ENCODE results near the gene C10orf90.

Gene C10orf90

GRCh38 chr10:126500866-126501265, 169.6 kb downstream of the C10orf90 start:
- no peak for DNase-seq

- no peak for DNase-seq
Measured at GRCh38 chr10:126500185-126500584, 170.3 kb downstream of the C10orf90 start.

GRCh38 chr10:126499744-126500143, 170.7 kb downstream of the C10orf90 start:
- DNase-seq = no peak

GRCh38 chr10:126497672-126498071, 172.8 kb downstream of the C10orf90 start:
- DNase-seq = no peak

- DNase-seq = no peak
Measured at GRCh38 chr10:126496771-126497545, 173.5 kb downstream of the C10orf90 start.

- no peak for DNase-seq
Measured at GRCh38 chr10:126491476-126491875, 179.0 kb downstream of the C10orf90 start.

- DNase-seq = no peak
Measured at GRCh38 chr10:126481181-126481580, 189.3 kb downstream of the C10orf90 start.

GRCh38 chr10:126480648-126481047, 189.8 kb downstream of the C10orf90 start:
- no peak for DNase-seq

GRCh38 chr10:126479280-126479895, 191.1 kb downstream of the C10orf90 start:
- DNase-seq = no peak

GRCh38 chr10:126478546-126478945, 191.9 kb downstream of the C10orf90 start:
- no peak for DNase-seq

- no peak for DNase-seq
Measured at GRCh38 chr10:126476246-126476645, 194.2 kb downstream of the C10orf90 start.

- no peak for DNase-seq
Measured at GRCh38 chr10:126475074-126475691, 195.3 kb downstream of the C10orf90 start.

- DNase-seq = no peak
Measured at GRCh38 chr10:126474031-126474430, 196.5 kb downstream of the C10orf90 start.

- DNase-seq = no peak
Measured at GRCh38 chr10:126470991-126471390, 199.5 kb downstream of the C10orf90 start.

GRCh38 chr10:126469692-126470091, 200.8 kb downstream of the C10orf90 start:
- no peak for DNase-seq

GRCh38 chr10:126468876-126469643, 201.4 kb downstream of the C10orf90 start:
- no peak for DNase-seq

GRCh38 chr10:126468467-126468866, 202.0 kb downstream of the C10orf90 start:
- no peak for DNase-seq

- DNase-seq = no peak
Measured at GRCh38 chr10:126465771-126466170, 204.7 kb downstream of the C10orf90 start.

- no peak for DNase-seq
Measured at GRCh38 chr10:126463286-126463685, 207.2 kb downstream of the C10orf90 start.

- no peak for DNase-seq
Measured at GRCh38 chr10:126461289-126461940, 209.1 kb downstream of the C10orf90 start.

- DNase-seq = peak; percentile 17
Measured at GRCh38 chr10:126459878-126460481, 210.5 kb downstream of the C10orf90 start.
